ENCODE data around the gene BAD. TPM values are rescaled to one million over a fixed set of nuclear protein-coding genes. Genes with fewer than 3 reads are reported as not detected.

Gene BAD
- total RNA-seq, 1 experiment from 2014 or later = 368 TPM

DNA sequence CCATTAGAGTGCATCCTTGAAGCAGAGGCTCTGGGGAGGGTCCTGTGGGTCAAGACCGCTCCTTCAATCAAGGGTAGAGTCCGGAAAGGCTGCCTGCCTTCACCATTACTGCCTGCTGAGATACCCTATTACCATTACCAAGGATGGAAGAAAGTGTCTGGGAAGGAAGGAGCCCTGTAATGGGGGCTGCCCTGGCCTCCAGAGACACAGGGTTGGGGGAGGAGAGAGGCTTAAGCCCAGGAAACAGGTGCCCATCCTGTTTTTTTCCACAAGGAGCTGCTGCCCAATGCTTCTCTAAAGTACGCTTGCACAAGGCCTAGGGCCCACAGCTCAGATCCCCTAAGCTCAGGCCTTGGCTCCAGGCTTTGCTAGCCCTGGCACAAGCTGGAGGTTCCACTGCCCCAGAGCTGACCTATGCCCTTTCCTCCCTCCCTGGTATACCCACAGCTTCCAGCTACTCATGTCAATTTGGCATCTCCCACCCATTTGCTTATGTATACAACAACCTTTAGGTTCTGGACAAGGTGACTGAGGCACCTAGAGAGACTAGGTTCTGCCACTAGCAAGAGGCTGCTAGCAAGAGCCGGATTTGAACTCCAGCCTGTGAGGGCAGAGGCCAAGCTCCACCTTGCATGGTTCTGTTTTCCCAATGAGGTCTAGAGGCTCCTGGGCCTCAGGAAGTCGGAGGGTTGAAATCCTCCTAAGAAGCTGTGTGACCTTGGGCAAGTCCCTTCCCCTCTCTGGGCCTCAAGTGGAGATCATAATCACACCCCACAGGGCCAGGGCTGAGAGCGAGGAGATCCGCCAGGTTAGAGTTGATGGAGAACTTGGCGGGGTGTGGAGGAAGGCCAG, 34.7 kb downstream of the BAD start:
- ATAC-seq = no peak
- Histone ChIP-seq H3K79me2 (ENCODE audit: low read length) (peaks cover 40% of the 10 kb centered on the region), H3K27me3 (ENCODE audit: low read length) (no peaks in the 10 kb centered on the region), H3K4me3 (ENCODE audit: low read length) (no peak overlapping the region), H3K9ac (ENCODE audit: low read length) (no peak overlapping the region), H3K27ac (ENCODE audit: low read length) (no peak overlapping the region), H3K9me3 (ENCODE audit: low read length) (no peaks in the 10 kb centered on the region), H2AFZ (ENCODE audit: low read length) (no peak overlapping the region), H4K20me1 (ENCODE audit: low read length) (peaks cover 7% of the 10 kb centered on the region), H3K36me3 (ENCODE audit: low read depth, low read length) (peaks cover 7% of the 10 kb centered on the region; the same call in 1 of the 2 replicates), H3K4me2 (ENCODE audit: low read length) (no peak overlapping the region), H3K9me2 (replicated peaks; ENCODE audit: low read length) (no peaks in the 10 kb centered on the region), H3F3A (ENCODE audit: low read length, unreplicated experiment) (no peaks in the 10 kb centered on the region), H3K4me1 (ENCODE audit: insufficient read depth, low read length) (peaks cover 34% of the 10 kb centered on the region)
- intact Hi-C loops (cut with micrococcal nuclease) = no loop called here
- TF ChIP-seq, protein P1, sequence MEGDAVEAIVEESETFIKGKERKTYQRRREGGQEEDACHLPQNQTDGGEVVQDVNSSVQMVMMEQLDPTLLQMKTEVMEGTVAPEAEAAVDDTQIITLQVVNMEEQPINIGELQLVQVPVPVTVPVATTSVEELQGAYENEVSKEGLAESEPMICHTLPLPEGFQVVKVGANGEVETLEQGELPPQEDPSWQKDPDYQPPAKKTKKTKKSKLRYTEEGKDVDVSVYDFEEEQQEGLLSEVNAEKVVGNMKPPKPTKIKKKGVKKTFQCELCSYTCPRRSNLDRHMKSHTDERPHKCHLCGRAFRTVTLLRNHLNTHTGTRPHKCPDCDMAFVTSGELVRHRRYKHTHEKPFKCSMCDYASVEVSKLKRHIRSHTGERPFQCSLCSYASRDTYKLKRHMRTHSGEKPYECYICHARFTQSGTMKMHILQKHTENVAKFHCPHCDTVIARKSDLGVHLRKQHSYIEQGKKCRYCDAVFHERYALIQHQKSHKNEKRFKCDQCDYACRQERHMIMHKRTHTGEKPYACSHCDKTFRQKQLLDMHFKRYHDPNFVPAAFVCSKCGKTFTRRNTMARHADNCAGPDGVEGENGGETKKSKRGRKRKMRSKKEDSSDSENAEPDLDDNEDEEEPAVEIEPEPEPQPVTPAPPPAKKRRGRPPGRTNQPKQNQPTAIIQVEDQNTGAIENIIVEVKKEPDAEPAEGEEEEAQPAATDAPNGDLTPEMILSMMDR (conservative IDR thresholded peaks at IDR 0.05; ENCODE audit: low read depth, low read length) = no peak
- TF ChIP-seq EZH2phosphoT487 (IDR thresholded peaks at IDR 0.05; ENCODE audit: borderline replicate concordance, low read length) = no peak
- no peak for TF ChIP-seq EZH2 (IDR thresholded peaks at IDR 0.05; ENCODE audit: low read length, unreplicated experiment)
- POLR2A ChIA-PET (ENCODE audit: unreplicated experiment) = no interaction called here
- DNase-seq = no peak
- BruUV-seq (replicated peaks) = no TSS peak
- CTCF ChIA-PET = no interaction called here

DNA sequence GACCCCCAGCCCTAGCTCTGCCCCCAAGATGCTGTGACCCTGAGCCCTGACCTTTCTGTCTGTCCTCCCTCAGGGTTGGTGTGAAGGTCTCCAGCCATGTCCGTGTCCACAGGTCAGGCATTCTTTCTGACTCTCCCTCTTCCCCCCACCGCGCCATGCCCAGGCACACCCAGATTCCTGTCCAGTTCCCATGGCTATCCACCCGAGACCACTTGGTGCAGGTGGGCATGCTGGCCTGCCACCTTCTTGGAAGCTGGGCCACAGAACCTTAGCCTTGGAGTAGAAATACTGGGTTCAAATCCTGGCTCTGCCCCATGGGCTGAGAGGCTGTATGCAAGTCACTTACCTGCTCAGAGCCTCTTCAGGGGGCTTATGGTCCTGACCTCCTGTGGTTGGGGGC, 35.4 kb downstream of the BAD start:
- H3F3A ChIP-seq (ENCODE audit: low read length, unreplicated experiment) = no peaks in the 10 kb centered on the region
- intact Hi-C loops (cut with micrococcal nuclease) = no loop called here
- ChIA-PET POLR2A (ENCODE audit: unreplicated experiment) (no interaction called here), CTCF (no interaction called here)
- no peak overlapping the region for H3K27ac ChIP-seq (ENCODE audit: low read length)
- H3K36me3 ChIP-seq (ENCODE audit: low read depth, low read length) = peaks cover 6% of the 10 kb centered on the region; the same call in 1 of the 2 replicates
- DNase-seq (no peak), ATAC-seq (no peak)
- no peaks in the 10 kb centered on the region for H3K27me3 ChIP-seq (ENCODE audit: low read length)
- peaks cover 8% of the 10 kb centered on the region for H4K20me1 ChIP-seq (ENCODE audit: low read length)
- no peaks in the 10 kb centered on the region for H3K9me2 ChIP-seq (replicated peaks; ENCODE audit: low read length)
- TF ChIP-seq EZH2 (IDR thresholded peaks at IDR 0.05; ENCODE audit: low read length, unreplicated experiment) (no peak), EZH2phosphoT487 (IDR thresholded peaks at IDR 0.05; ENCODE audit: borderline replicate concordance, low read length) (no peak)
- TF ChIP-seq, protein P1 (conservative IDR thresholded peaks at IDR 0.05; ENCODE audit: low read depth, low read length) = no peak
- peaks cover 42% of the 10 kb centered on the region for H3K4me1 ChIP-seq (ENCODE audit: insufficient read depth, low read length)
- no peak overlapping the region for H3K4me3 ChIP-seq (ENCODE audit: low read length)
- H3K9me3 ChIP-seq (ENCODE audit: low read length) = no peaks in the 10 kb centered on the region
- no peak overlapping the region for H2AFZ ChIP-seq (ENCODE audit: low read length)
- peaks cover 48% of the 10 kb centered on the region for H3K79me2 ChIP-seq (ENCODE audit: low read length)
- H3K9ac ChIP-seq (ENCODE audit: low read length) = no peak overlapping the region
- BruUV-seq (replicated peaks) = no TSS peak
- H3K4me2 ChIP-seq (ENCODE audit: low read length) = no peak overlapping the region

DNA sequence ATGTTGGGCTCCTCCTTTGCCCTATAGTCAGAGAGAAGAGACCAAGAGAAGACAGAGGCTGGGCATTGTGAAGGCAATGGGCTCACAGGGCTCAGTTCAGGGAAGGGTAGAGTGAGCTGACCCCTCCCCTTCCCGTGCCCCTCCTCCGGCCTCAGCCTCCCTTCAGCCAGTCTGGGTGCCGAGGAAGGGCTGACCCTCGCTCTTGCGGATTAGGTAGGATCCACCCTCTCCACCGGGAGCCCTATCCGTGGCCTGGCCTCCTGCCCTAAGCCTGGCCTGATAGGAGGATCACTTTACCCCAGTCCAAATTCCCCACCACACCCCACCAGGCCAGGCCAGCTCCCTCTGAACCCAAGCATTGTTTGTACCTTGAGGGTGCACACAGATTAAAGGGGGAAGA, 35.9 kb downstream of the BAD start:
- TF ChIP-seq EZH2 (IDR thresholded peaks at IDR 0.05; ENCODE audit: low read length, unreplicated experiment) (no peak), EZH2phosphoT487 (IDR thresholded peaks at IDR 0.05; ENCODE audit: borderline replicate concordance, low read length) (no peak)
- TF ChIP-seq, protein P1 (conservative IDR thresholded peaks at IDR 0.05; ENCODE audit: low read depth, low read length) = no peak

More for the DNA sequence above, 35.9 kb downstream of the BAD start:
- H4K20me1 ChIP-seq (ENCODE audit: low read length) = peaks cover 8% of the 10 kb centered on the region
- H3K9me3 ChIP-seq (ENCODE audit: low read length) = no peaks in the 10 kb centered on the region
- no peak overlapping the region for H3K27ac ChIP-seq (ENCODE audit: low read length)
- ChIA-PET CTCF (no interaction called here), POLR2A (ENCODE audit: unreplicated experiment) (no interaction called here)
- no peak overlapping the region for H2AFZ ChIP-seq (ENCODE audit: low read length)
- no peaks in the 10 kb centered on the region for H3K27me3 ChIP-seq (ENCODE audit: low read length)
- peaks cover 11% of the 10 kb centered on the region; the same call in 1 of the 2 replicates for H3K36me3 ChIP-seq (ENCODE audit: low read depth, low read length)
- no peak overlapping the region for H3K4me3 ChIP-seq (ENCODE audit: low read length)
- no TSS peak for BruUV-seq (replicated peaks)
- no peak overlapping the region for H3K4me2 ChIP-seq (ENCODE audit: low read length)
- H3K9ac ChIP-seq (ENCODE audit: low read length) = no peak overlapping the region
- H3K4me1 ChIP-seq (ENCODE audit: insufficient read depth, low read length) = peaks cover 46% of the 10 kb centered on the region
- no peaks in the 10 kb centered on the region for H3F3A ChIP-seq (ENCODE audit: low read length, unreplicated experiment)
- ATAC-seq (no peak), DNase-seq (no peak)
- no peaks in the 10 kb centered on the region for H3K9me2 ChIP-seq (replicated peaks; ENCODE audit: low read length)
- intact Hi-C loops (cut with micrococcal nuclease) = no loop called here
- peaks cover 49% of the 10 kb centered on the region for H3K79me2 ChIP-seq (ENCODE audit: low read length)

All from PC-3 (cell line).